Measurements from ENCODE around the gene UCP3. TPM values are rescaled to one million over a fixed set of nuclear protein-coding genes. Genes with fewer than 3 reads are reported as not detected.

Gene UCP3
- total RNA-seq (1 to 10 TPM; 2.8 to 2.9 TPM), polyA plus RNA-seq (0.36 TPM)

- Histone ChIP-seq H3K4me3 (ENCODE audit: low read length) (no peak within 1 kb of the TSS), H3K27ac (ENCODE audit: low read depth, low read length) (no peak within 1 kb of the TSS), H3K9me3 (ENCODE audit: low read length) (no peaks in the 10 kb centered on the region), H3K4me1 (ENCODE audit: insufficient read depth, low read length) (peaks cover 97% of the 10 kb centered on the region), H3K36me3 (ENCODE audit: insufficient read depth, low read length) (no peaks in the 10 kb centered on the region), H3K27me3 (ENCODE audit: insufficient read depth, low read length, poor library complexity, severe bottlenecking) (no peaks in the 10 kb centered on the region)
- peaks cover 0 to 9% (median 4%) of the 10 kb centered on the region in 3 donors for H3K36me3 Mint-ChIP-seq
- CTCF ChIA-PET: interaction anchor here (1.0 to 1.5 kb wide), 4 partner anchors 22 to 44 kb away, joined by 3 to 4 read pairs (median 4); no protein-coding TSS in a partner anchor
- no peaks in the 10 kb centered on the region for H3K9me3 Mint-ChIP-seq
- H3K4me3 Mint-ChIP-seq: peak within 1 kb of the TSS in 3 of 7 donors; percentile 37 to 65 (median 41)
- peaks cover 0 to 2% of the 10 kb centered on the region in 2 donors for H3K27me3 Mint-ChIP-seq
- peak within 1 kb of the TSS; percentile 86 to 96 (median 88) for H3K27ac Mint-ChIP-seq
- peak in 1 of 5 donors; percentile 18 for DNase-seq
- POLR2A ChIA-PET: interaction anchor here (1.2 to 1.5 kb wide), 2 partner anchors 13 to 14 kb away, joined by 3 to 4 read pairs; no protein-coding TSS in a partner anchor
- H3K4me1 Mint-ChIP-seq: peaks cover 84 to 95% (median 91%) of the 10 kb centered on the region in 3 donors
Observed at GRCh38 chr11:74008373-74009229, at the start of gene UCP3. Gene UCP3, minus strand, starts transcription at chr11:74009085. Its CDS starts 2,043 bp downstream, at chr11:74007042.

DNA sequence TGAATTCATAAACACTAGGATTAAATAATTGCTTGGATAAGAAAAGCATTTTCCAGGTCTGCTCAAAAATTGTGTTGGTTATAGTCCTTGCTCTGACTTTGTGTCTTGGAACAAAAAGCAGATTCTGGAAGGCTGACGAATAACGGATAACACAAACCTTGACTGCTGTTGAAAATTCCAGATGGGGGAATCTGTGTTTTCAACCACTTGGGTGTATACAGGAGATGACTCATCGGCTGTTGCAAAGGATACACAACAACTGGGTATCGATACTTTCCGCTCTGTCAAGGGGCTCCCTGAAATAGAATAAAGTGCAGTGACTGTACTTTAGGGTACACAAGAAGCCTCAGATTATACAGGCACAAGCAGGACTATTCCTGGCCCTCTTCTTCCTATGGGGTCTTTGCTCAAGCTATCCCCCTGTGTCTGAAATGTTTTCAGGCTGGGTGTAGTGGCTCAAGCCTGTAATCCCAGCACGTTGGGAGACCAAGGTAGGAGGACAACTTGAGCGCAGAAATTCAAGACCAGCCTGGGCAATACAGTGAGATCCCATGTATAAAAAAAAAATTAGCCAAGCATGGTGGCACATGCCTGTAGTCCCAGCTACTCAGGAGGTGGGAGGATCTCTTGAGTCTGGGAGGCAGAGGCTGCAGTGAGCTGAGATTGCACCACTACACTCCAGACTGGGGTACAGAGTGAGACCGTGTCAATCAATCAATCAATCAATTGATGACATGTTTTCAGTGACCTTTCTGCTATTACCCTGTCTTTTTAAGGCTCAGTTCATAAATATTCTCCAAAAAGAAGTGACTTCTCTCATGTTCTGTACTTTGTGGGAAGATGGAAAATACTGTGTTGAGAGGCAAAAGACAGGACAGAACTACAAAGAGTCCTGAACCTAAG lies 48.6 kb upstream of the UCP3 start:
- no peak overlapping the region for H3K27ac Mint-ChIP-seq
- no peak for DNase-seq
- Histone ChIP-seq H3K27me3 (ENCODE audit: insufficient read depth, low read length, poor library complexity, severe bottlenecking) (no peaks in the 10 kb centered on the region), H3K36me3 (ENCODE audit: insufficient read depth, low read length) (peaks cover 5% of the 10 kb centered on the region), H3K4me1 (ENCODE audit: insufficient read depth, low read length) (no peaks in the 10 kb centered on the region), H3K9me3 (ENCODE audit: low read length) (no peaks in the 10 kb centered on the region), H3K4me3 (ENCODE audit: low read length) (no peak overlapping the region), H3K27ac (ENCODE audit: low read depth, low read length) (no peak overlapping the region)
- no peak overlapping the region for H3K4me3 Mint-ChIP-seq
- ChIA-PET POLR2A (interaction anchor here (0.6 to 0.7 kb wide), 2 partner anchors 86 to 381 kb away, joined by 3 read pairs; no protein-coding TSS in a partner anchor), CTCF (no interaction called here)
- no peaks in the 10 kb centered on the region for H3K9me3 Mint-ChIP-seq
- peaks cover 0 to 11% (median 2%) of the 10 kb centered on the region in 3 donors for H3K4me1 Mint-ChIP-seq
- H3K27me3 Mint-ChIP-seq: no peaks in the 10 kb centered on the region
- peaks cover 7 to 67% (median 22%) of the 10 kb centered on the region in 3 donors for H3K36me3 Mint-ChIP-seq

DNA sequence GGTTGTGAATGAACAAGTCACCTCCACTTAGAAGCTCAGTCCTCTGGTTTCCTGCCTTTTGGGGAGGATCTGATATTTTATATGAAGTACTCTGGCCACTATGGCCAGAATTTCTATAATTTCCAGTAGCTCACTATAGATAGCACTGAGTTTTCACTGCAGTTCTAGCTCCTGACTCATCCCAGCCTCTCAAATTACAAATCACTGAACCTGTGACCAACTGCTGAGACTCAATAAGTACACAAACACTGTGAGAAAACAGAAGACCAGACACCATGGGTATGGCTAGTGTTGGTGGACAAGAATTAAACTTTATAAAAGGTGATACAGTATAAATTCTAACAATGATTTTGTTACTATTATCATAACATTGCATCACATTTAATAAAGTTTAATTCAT lies 47.1 kb upstream of the UCP3 start:
- CTCF ChIA-PET: no interaction called here
- Mint-ChIP-seq H3K4me3 (no peak overlapping the region), H3K36me3 (peaks cover 7 to 74% (median 22%) of the 10 kb centered on the region in 3 donors)

DNA sequence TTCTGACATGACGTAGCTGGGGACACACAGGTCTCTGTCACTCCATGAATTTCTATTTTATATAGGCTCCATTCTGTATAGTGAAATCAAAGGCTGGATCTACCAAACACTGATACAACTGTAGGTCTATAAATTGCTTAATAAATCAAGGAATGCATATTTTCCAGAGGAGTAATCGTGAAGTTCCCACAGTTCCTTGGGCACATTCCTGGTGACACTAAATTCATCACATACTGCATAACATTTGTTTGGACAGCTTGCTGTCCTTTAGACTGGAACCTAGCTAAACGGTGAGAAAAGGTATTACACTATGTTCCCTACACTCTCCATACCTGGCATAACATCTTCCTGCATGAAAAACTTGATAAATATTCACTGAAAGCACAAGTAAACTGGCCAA lies 41.6 kb upstream of the UCP3 start:
- H3K36me3 ChIP-seq (ENCODE audit: insufficient read depth, low read length): no peaks in the 10 kb centered on the region
- ChIA-PET CTCF (no interaction called here), POLR2A (no interaction called here)
- Mint-ChIP-seq H3K27me3 (no peaks in the 10 kb centered on the region), H3K9me3 (no peaks in the 10 kb centered on the region), H3K36me3 (peaks cover 17 to 70% (median 25%) of the 10 kb centered on the region in 3 donors), H3K4me1 (peaks cover 0 to 2% (median 0%) of the 10 kb centered on the region in 3 donors), H3K4me3 (no peak overlapping the region), H3K27ac (no peak overlapping the region)
- H3K9me3 ChIP-seq (ENCODE audit: low read length): no peaks in the 10 kb centered on the region
- H3K27ac ChIP-seq (ENCODE audit: low read depth, low read length): no peak overlapping the region
- H3K4me3 ChIP-seq (ENCODE audit: low read length): no peak overlapping the region
- DNase-seq: no peak
- no peaks in the 10 kb centered on the region for H3K27me3 ChIP-seq (ENCODE audit: insufficient read depth, low read length, poor library complexity, severe bottlenecking)
- no peaks in the 10 kb centered on the region for H3K4me1 ChIP-seq (ENCODE audit: insufficient read depth, low read length)

More for the DNA sequence above, 47.1 kb upstream of the UCP3 start:
- Histone ChIP-seq H3K36me3 (ENCODE audit: insufficient read depth, low read length) (peaks cover 5% of the 10 kb centered on the region), H3K9me3 (ENCODE audit: low read length) (no peaks in the 10 kb centered on the region), H3K4me1 (ENCODE audit: insufficient read depth, low read length) (no peaks in the 10 kb centered on the region), H3K27me3 (ENCODE audit: insufficient read depth, low read length, poor library complexity, severe bottlenecking) (no peaks in the 10 kb centered on the region), H3K27ac (ENCODE audit: low read depth, low read length) (no peak overlapping the region), H3K4me3 (ENCODE audit: low read length) (no peak overlapping the region)
- no peak for DNase-seq
- Mint-ChIP-seq H3K27me3 (no peaks in the 10 kb centered on the region), H3K9me3 (no peaks in the 10 kb centered on the region), H3K4me1 (peaks cover 0 to 6% (median 0%) of the 10 kb centered on the region in 3 donors), H3K27ac (peak overlapping the region in 4 of 8 donors; percentile 13 to 49 (median 40))
- POLR2A ChIA-PET: no interaction called here

- Histone ChIP-seq H3K4me1 (ENCODE audit: insufficient read depth, low read length) (no peaks in the 10 kb centered on the region), H3K4me3 (ENCODE audit: low read length) (no peak overlapping the region), H3K27ac (ENCODE audit: low read depth, low read length) (no peak overlapping the region), H3K9me3 (ENCODE audit: low read length) (no peaks in the 10 kb centered on the region), H3K27me3 (ENCODE audit: insufficient read depth, low read length, poor library complexity, severe bottlenecking) (no peaks in the 10 kb centered on the region), H3K36me3 (ENCODE audit: insufficient read depth, low read length) (no peaks in the 10 kb centered on the region)
- DNase-seq: no peak
- H3K27ac Mint-ChIP-seq: peak overlapping the region in 1 of 8 donors; percentile 54
- H3K4me3 Mint-ChIP-seq: no peak overlapping the region
- H3K4me1 Mint-ChIP-seq: no peaks in the 10 kb centered on the region
- peaks cover 13 to 71% (median 27%) of the 10 kb centered on the region in 3 donors for H3K36me3 Mint-ChIP-seq
- no peaks in the 10 kb centered on the region for H3K27me3 Mint-ChIP-seq
- ChIA-PET CTCF (no interaction called here), POLR2A (no interaction called here)
- H3K9me3 Mint-ChIP-seq: no peaks in the 10 kb centered on the region
Observed at GRCh38 chr11:74048993-74049392, 40.1 kb upstream of the UCP3 start.

GRCh38 chr11:74044538-74044937 lies 35.7 kb upstream of the UCP3 start:
- Histone ChIP-seq H3K36me3 (ENCODE audit: insufficient read depth, low read length) (peaks cover 13% of the 10 kb centered on the region), H3K4me1 (ENCODE audit: insufficient read depth, low read length) (no peaks in the 10 kb centered on the region), H3K4me3 (ENCODE audit: low read length) (no peak overlapping the region), H3K27me3 (ENCODE audit: insufficient read depth, low read length, poor library complexity, severe bottlenecking) (no peaks in the 10 kb centered on the region), H3K9me3 (ENCODE audit: low read length) (no peaks in the 10 kb centered on the region), H3K27ac (ENCODE audit: low read depth, low read length) (no peak overlapping the region)
- CTCF ChIA-PET: interaction anchor here (1.8 kb wide), 1 partner anchor 78 kb away, joined by 5 read pairs; no protein-coding TSS in a partner anchor
- H3K4me3 Mint-ChIP-seq: no peak overlapping the region
- H3K27ac Mint-ChIP-seq: peak overlapping the region in 1 of 8 donors; percentile 41
- H3K9me3 Mint-ChIP-seq: no peaks in the 10 kb centered on the region
- POLR2A ChIA-PET: no interaction called here
- H3K36me3 Mint-ChIP-seq: peaks cover 22 to 78% (median 33%) of the 10 kb centered on the region in 3 donors
- no peak for DNase-seq
- H3K4me1 Mint-ChIP-seq: peaks cover 0 to 4% (median 0%) of the 10 kb centered on the region in 3 donors
- no peaks in the 10 kb centered on the region for H3K27me3 Mint-ChIP-seq

DNA sequence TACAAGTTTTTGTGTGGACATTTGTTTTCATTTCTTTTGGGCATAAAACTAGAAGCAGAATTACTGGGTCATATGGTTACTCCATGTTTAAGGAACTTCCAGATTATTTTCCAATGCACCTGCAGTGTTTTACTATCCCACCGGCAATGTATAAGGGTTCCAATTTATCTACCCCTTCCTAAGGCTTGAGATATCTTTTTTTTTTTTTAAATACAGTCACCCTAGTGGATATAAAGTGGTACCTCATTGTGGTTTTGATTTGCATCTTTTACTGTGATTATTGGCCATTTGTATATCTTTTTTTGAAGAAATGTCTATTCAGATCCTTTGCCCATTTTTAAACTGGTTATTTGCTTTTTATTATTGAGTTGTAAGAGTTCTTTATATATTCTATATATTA lies 34.6 kb upstream of the UCP3 start:
- H3K36me3 Mint-ChIP-seq: peaks cover 16 to 78% (median 31%) of the 10 kb centered on the region in 3 donors
- Histone ChIP-seq H3K27ac (ENCODE audit: low read depth, low read length) (no peak overlapping the region), H3K36me3 (ENCODE audit: insufficient read depth, low read length) (peaks cover 13% of the 10 kb centered on the region), H3K27me3 (ENCODE audit: insufficient read depth, low read length, poor library complexity, severe bottlenecking) (no peaks in the 10 kb centered on the region), H3K4me1 (ENCODE audit: insufficient read depth, low read length) (no peaks in the 10 kb centered on the region), H3K9me3 (ENCODE audit: low read length) (no peaks in the 10 kb centered on the region), H3K4me3 (ENCODE audit: low read length) (no peak overlapping the region)
- H3K4me1 Mint-ChIP-seq: peaks cover 0 to 4% (median 0%) of the 10 kb centered on the region in 3 donors
- H3K4me3 Mint-ChIP-seq: no peak overlapping the region
- ChIA-PET CTCF (no interaction called here), POLR2A (no interaction called here)
- DNase-seq: no peak
- no peaks in the 10 kb centered on the region for H3K9me3 Mint-ChIP-seq
- no peaks in the 10 kb centered on the region for H3K27me3 Mint-ChIP-seq
- H3K27ac Mint-ChIP-seq: peak overlapping the region in 1 of 8 donors; percentile 52
